GM12878 (cell line): ENCODE data around the gene ZNF628. TPM values are rescaled to one million over a fixed set of nuclear protein-coding genes. Genes with fewer than 3 reads are reported as not detected.

Source experiments
- ATAC-seq: fragments of 200-7000 bp; cut with Tn5 transposase; 3 replicates; pipeline ENCODE4 v1.9.1; 2020; ENCODE audit warnings: mild to moderate bottlenecking, moderate library complexity
- BruUV-seq: library from RNA; stranded (reverse); fragments of 400-500 nt; replicated peaks from 2 replicates; lab custom pipeline; 2021; lab: Mats Ljungman, UMichigan
- CTCF ChIA-PET: fragments of 300-600 bp; sonication (Branson Sonifier 250); formaldehyde crosslinking; extraction: SDS; loops from one replicate; lab custom pipeline; 2021; ENCODE audit warnings: inconsistent platforms; lab: Yijun Ruan, JAX
- POLR2A ChIA-PET: fragments of 350-600 bp; formaldehyde crosslinking; extraction: SDS; loops from one replicate; lab custom pipeline; 2021; ENCODE audit warnings: inconsistent platforms; lab: Charles Lee
- RAD21 ChIA-PET: fragments of 300-600 bp; sonication (Branson Sonifier 250); formaldehyde crosslinking; loops from one replicate; lab custom pipeline; 2023; ENCODE audit warnings: antibody characterized with exemption; ENCODE audit not compliant: unreplicated experiment; lab: Charles Lee
- SMC1A ChIA-PET: fragments of 300-600 bp; sonication (Branson Sonifier 250); formaldehyde crosslinking; loops from one replicate; lab custom pipeline; 2023; ENCODE audit not compliant: unreplicated experiment, uncharacterized antibody; lab: Charles Lee
- DNase-seq: peaks from one replicate; pipeline ENCODE4 v3.0.0-alpha.2; 2011; ENCODE audit warnings: low read depth, low spot score
- FAIRE-seq: peaks from 3 replicates; lab custom pipeline; 2011; peaks lifted over from hg19 to GRCh38; lab: Jason Lieb, UNC
- H2AFZ ChIP-seq: 2 replicates; pipeline ENCODE4 v1.6.0; 2011; ENCODE audit warnings: low read depth, low read length, control low read depth; ENCODE audit not compliant: control insufficient read depth
- H3K27ac ChIP-seq: 2 replicates; pipeline ENCODE4 v1.5.1; 2011; ENCODE audit warnings: control low read depth; ENCODE audit not compliant: control insufficient read depth, insufficient read depth
- H3K27me3 ChIP-seq, 2 experiments: replicated peaks in 1 of 2; 2 replicates each; pipeline versions ENCODE4 v1.6.0 to v1.6.1; 2011; ENCODE audit warnings: low read length in 1 of 2; ENCODE audit not compliant: control insufficient read depth in 2 of 2, insufficient read depth in 2 of 2
- H3K36me3 ChIP-seq, 2 experiments: 2 replicates each; pipeline ENCODE4 v1.5.1; 2011; ENCODE audit warnings: low read length in 1 of 2; ENCODE audit not compliant: control insufficient read depth in 2 of 2, insufficient read depth in 2 of 2
- H3K4me1 ChIP-seq: 2 replicates; pipeline ENCODE4 v1.6.1; 2011; ENCODE audit warnings: mild to moderate bottlenecking, low read length, moderate library complexity, mixed read lengths; ENCODE audit not compliant: control insufficient read depth, insufficient read depth
- H3K4me2 ChIP-seq: 2 replicates; pipeline ENCODE4 v1.6.0; 2011; ENCODE audit warnings: control low read depth; ENCODE audit not compliant: control insufficient read depth, insufficient read depth
- H3K4me3 ChIP-seq: fragments of 200-600 bp; sonication (generic); 2 replicates; pipeline ENCODE4 v1.5.1; 2016
- H3K79me2 ChIP-seq: 2 replicates; pipeline ENCODE4 v1.6.0; 2011; ENCODE audit warnings: low read length; ENCODE audit not compliant: control insufficient read depth, insufficient read depth
- H3K9ac ChIP-seq: 2 replicates; pipeline ENCODE4 v1.8.0; 2011; ENCODE audit warnings: low read length, control low read depth, mixed read lengths; ENCODE audit not compliant: control insufficient read depth, insufficient read depth
- H3K9me3 ChIP-seq: replicated peaks from 3 replicates; pipeline ENCODE4 v1.5.1; 2011; ENCODE audit warnings: mild to moderate bottlenecking, low read length; ENCODE audit not compliant: control insufficient read depth, insufficient read depth
- H4K20me1 ChIP-seq: 2 replicates; pipeline ENCODE4 v1.6.0; 2011; ENCODE audit not compliant: control insufficient read depth, insufficient read depth
- CBX3 ChIP-seq: fragments of 200-600 bp; sonication (generic); IDR thresholded peaks from 2 replicates; pipeline ENCODE4 v1.6.1; 2016; ENCODE audit warnings: low read depth, borderline replicate concordance
- CBX5 ChIP-seq: sonication (generic); IDR thresholded peaks from 2 replicates; pipeline ENCODE4 v1.6.1; 2016; ENCODE audit warnings: low read depth, moderate library complexity, mild to moderate bottlenecking, inconsistent platforms
- E2F8 ChIP-seq: fragments of 450-650 bp; IDR thresholded peaks from 2 replicates; pipeline ENCODE4 v1.6.1; 2018; ENCODE audit warnings: mild to moderate bottlenecking, low read depth, moderate library complexity; ENCODE audit not compliant: partially characterized antibody
- NFYA ChIP-seq: IDR thresholded peaks from 2 replicates; pipeline ENCODE4 v1.6.1; 2011; ENCODE audit warnings: low read depth, mild to moderate bottlenecking, low read length, improper control_type of control experiment, borderline replicate concordance
- NR2C2 ChIP-seq: IDR thresholded peaks from 2 replicates; pipeline ENCODE4 v1.6.1; 2011; ENCODE audit warnings: borderline replicate concordance, low read depth; ENCODE audit not compliant: control insufficient read depth, insufficient read length
- PAX5 ChIP-seq: IDR thresholded peaks from 2 replicates; pipeline ENCODE4 v1.6.1; 2011; ENCODE audit warnings: low read depth, low read length, borderline replicate concordance
- PAX8 ChIP-seq: fragments of 450-650 bp; IDR thresholded peaks from 2 replicates; pipeline ENCODE4 v1.6.1; 2017; ENCODE audit warnings: mild to moderate bottlenecking, moderate library complexity
- SREBF1 ChIP-seq: IDR thresholded peaks from 2 replicates; pipeline ENCODE4 v1.6.1; 2012; ENCODE audit warnings: mild to moderate bottlenecking, low read length
- ZNF207 ChIP-seq: fragments of 450-650 bp; IDR thresholded peaks from 2 replicates; pipeline ENCODE4 v1.6.1; 2014; ENCODE audit warnings: antibody characterized with exemption, mild to moderate bottlenecking, borderline replicate concordance
- WGBS: methylation state at CpG from one replicate; pipeline ENCODE4 v1.1.6; 2016; ENCODE audit warnings: low lambda C conversion rate; ENCODE audit not compliant: insufficient replicate concordance, insufficient coverage; ENCODE audit errors: missing lambda C conversion rate; 5-methylcytosine and 5-hydroxymethylcytosine counted together
- in situ Hi-C: fragments of 300-500 bp; cut with MboI; formaldehyde crosslinking; loops from 9 replicates; pipeline ENCODE4 v1.14.3; 2018; ENCODE audit warnings: mixed read lengths
- intact Hi-C: fragments of 100-400 bp; cut with micrococcal nuclease; formaldehyde crosslinking; loops from one replicate; pipeline ENCODE4 v1.14.2; 2022; ENCODE audit not compliant: unreplicated experiment
- polyA plus RNA-seq, 11 experiments: library from polyadenylated mRNA; depleted of rRNA in 4 of 11; unstranded in 6 of 11; stranded (reverse) in 5 of 11; fragments of >200 nt; fragmentation: Nextera tagmentation in 4 of 11; fragmentation: Illumina TruSeq in 1 of 11; extraction: Ambion mirVana in 4 of 11; extraction: Trizol in 1 of 11; gene quantifications; 1 replicate in 1 of 11; 2 replicates in 10 of 11; pipeline versions ENCODE4 v1.2.1 to v1.2.3, GENCODE V29; 2011 to 2016; ENCODE audit warnings: inconsistent platforms in 2 of 11, missing spikeins in 2 of 11, low read depth in 1 of 11
- total RNA-seq, 4 experiments: library from RNA; depleted of rRNA in 3 of 4; stranded (reverse); fragments of >200 nt in 3 of 4; fragmentation: Illumina TruSeq in 1 of 4; extraction: Trizol in 1 of 4; gene quantifications; 2 replicates each; pipeline versions ENCODE4 v1.2.1 to v1.2.3, GENCODE V29; 2013 to 2021
- TF ChIP-seq, protein P1 (sequence below): fragments of 450-650 bp; IDR thresholded peaks from 2 replicates; pipeline ENCODE4 v1.6.1; 2017; ENCODE audit warnings: low read depth, mild to moderate bottlenecking, moderate library complexity

Gene ZNF628
- total and polyA plus RNA-seq, 10 of the 15 experiments (the other 5 are each of a cell fraction or from before 2014, with no cell fraction given): 0.04 to 11.3 (median 1.6) TPM; not detected in 1

DNA sequence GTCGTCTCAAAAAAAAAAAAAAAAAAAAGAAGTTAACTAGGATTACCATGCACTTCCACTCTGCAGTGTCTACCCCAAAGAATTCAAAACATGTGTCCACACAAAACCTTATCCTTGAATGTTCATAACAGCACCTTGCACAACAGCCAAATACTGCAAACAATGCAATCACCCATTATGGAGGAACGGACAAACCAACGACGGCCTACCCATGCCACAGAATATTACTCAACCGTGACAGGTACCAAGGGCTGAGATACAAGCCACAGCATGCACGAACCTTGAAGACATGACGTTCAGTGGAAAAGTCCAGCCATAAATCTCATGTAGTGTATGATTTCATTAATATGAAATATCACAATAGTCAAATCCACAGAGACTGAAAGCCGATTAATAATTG is 30.4 kb upstream of the ZNF628 start:
- RAD21 ChIA-PET: no interaction called here
- Histone ChIP-seq H2AFZ (no peak overlapping the region), H3K36me3 (no peaks in the 10 kb centered on the region), H3K27ac (no peak overlapping the region), H3K4me3 (no peak overlapping the region), H3K27me3 (peaks cover 0 to 1% of the 10 kb centered on the region in 2 experiments; a peak in 2 of 4 replicates), H3K4me1 (no peaks in the 10 kb centered on the region), H3K79me2 (no peaks in the 10 kb centered on the region), H3K4me2 (no peak overlapping the region), H3K9me3 (no peaks in the 10 kb centered on the region), H3K9ac (no peak overlapping the region), H4K20me1 (no peaks in the 10 kb centered on the region)
- intact Hi-C loops (no loop called here), in situ Hi-C loops (no loop called here)
- POLR2A ChIA-PET: no interaction called here
- WGBS: 19% methylated on average over 7 of the region's 8 CpGs
- no peak for ATAC-seq
- DNase-seq: no peak
- TF ChIP-seq E2F8 (no peak), NFYA (no peak), CBX5 (no peak), ZNF207 (no peak), PAX8 (no peak), SREBF1 (no peak), NR2C2 (no peak), CBX3 (no peak), PAX5 (no peak)
- TF ChIP-seq, protein P1, sequence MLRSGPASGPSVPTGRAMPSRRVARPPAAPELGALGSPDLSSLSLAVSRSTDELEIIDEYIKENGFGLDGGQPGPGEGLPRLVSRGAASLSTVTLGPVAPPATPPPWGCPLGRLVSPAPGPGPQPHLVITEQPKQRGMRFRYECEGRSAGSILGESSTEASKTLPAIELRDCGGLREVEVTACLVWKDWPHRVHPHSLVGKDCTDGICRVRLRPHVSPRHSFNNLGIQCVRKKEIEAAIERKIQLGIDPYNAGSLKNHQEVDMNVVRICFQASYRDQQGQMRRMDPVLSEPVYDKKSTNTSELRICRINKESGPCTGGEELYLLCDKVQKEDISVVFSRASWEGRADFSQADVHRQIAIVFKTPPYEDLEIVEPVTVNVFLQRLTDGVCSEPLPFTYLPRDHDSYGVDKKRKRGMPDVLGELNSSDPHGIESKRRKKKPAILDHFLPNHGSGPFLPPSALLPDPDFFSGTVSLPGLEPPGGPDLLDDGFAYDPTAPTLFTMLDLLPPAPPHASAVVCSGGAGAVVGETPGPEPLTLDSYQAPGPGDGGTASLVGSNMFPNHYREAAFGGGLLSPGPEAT: no peak
- SMC1A ChIA-PET: no interaction called here
- CTCF ChIA-PET: no interaction called here
- FAIRE-seq: no peak
- BruUV-seq: no TSS peak
